ENCODE data around the gene CYP2A13.
A peak's percentile ranks its signal among the peaks of the same experiment; 100 is the strongest.
"Not testable (repeated sequence)": the region's sequence is repeated elsewhere in the genome, so short reads cannot be mapped to it uniquely, and the experiment has no call there.

Gene CYP2A13, protein sequence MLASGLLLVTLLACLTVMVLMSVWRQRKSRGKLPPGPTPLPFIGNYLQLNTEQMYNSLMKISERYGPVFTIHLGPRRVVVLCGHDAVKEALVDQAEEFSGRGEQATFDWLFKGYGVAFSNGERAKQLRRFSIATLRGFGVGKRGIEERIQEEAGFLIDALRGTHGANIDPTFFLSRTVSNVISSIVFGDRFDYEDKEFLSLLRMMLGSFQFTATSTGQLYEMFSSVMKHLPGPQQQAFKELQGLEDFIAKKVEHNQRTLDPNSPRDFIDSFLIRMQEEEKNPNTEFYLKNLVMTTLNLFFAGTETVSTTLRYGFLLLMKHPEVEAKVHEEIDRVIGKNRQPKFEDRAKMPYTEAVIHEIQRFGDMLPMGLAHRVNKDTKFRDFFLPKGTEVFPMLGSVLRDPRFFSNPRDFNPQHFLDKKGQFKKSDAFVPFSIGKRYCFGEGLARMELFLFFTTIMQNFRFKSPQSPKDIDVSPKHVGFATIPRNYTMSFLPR

DNA sequence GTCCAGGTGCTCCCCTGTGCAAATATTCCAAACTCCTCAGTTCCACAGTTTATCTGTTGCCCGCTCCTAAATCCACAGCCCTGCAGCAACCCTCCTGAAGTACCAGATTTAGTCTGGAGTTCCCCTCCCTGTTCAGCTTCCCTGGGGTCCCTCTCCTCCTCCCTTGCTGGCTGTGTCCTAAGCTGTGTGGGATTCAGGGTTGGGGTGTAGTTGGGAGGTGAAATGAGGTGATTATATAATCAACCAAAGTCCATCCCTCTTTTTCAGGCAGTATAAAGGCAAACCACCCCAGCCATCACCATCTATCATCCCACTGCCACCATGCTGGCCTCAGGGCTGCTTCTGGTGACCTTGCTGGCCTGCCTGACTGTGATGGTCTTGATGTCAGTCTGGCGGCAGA lies at the start of gene CYP2A13:
Gene CYP2A13 (plus strand): TSS at position 301 of the 400 bp plus-strand sequence. CDS start 21 bp downstream, at position 322.
- in situ Hi-C loops (cut with MboI; ENCODE audit: low pct_unique_long_range_greater_than_20kb, low sequenced_read_pairs): no loop called here
- no peak for DNase-seq

DNA sequence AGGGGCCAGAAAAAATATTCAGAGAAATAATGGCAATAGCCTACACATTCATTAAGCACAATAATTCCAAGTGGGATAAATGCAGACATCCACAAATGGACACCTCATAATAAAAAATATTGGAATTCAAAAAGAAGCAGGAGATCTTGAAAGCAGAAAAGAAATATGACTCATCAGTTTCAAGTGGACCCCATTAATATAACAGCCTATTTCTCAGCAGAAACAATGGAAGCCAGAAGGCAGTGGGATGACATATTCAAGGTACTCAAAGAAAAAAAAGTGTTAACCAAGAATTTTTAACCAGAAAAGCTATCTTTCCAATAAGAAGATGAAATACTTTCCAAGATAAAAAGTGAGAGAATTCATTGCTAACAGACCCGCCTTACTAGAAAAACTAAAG lies 48.4 kb upstream of the CYP2A13 start:
- no peak for DNase-seq
- in situ Hi-C loops (cut with MboI; ENCODE audit: low pct_unique_long_range_greater_than_20kb, low sequenced_read_pairs): no loop called here

DNA sequence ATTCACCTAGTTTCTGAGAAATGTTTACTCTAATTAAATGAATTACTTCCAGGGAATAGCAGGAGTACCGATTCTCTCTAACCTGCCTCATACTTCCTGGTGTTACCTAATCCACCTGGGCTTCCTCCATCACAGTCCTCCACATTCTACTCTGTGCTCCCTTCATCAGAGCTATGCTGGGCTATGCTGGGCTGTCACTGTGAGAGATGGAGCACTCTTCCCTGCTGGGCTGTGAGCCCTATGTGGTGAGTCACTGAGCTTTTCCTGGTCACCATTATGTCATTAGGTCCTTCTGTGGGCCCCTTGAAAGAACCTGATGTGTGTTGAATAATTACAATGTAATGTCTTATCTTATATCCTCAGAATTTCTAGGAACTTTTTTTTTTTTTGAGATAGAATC lies 43.2 kb upstream of the CYP2A13 start:
- in situ Hi-C loops (cut with MboI; ENCODE audit: low pct_unique_long_range_greater_than_20kb, low sequenced_read_pairs); DNase-seq: not testable (repeated sequence)

DNA sequence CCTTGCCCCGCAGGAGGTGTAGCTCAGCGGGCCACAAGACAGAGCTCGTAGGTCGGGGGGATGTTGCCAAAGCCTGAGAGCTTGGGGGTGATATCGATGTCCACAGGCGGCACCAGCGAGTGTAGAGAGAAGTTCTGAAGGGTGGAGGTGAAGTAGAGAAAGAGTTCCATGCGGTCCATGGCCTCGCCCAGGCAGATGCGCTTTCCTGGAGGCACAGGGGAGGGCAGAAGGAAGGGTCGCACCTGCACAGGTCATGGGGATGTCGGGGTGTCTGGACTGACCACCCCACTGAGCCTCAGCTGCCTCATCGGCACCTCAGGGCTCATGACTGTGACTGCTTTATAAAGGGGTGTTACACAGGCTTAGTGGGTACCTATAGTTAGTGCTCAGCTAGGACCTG lies 37.8 kb upstream of the CYP2A13 start:
- in situ Hi-C loops (cut with MboI; ENCODE audit: low pct_unique_long_range_greater_than_20kb, low sequenced_read_pairs): no loop called here

DNA sequence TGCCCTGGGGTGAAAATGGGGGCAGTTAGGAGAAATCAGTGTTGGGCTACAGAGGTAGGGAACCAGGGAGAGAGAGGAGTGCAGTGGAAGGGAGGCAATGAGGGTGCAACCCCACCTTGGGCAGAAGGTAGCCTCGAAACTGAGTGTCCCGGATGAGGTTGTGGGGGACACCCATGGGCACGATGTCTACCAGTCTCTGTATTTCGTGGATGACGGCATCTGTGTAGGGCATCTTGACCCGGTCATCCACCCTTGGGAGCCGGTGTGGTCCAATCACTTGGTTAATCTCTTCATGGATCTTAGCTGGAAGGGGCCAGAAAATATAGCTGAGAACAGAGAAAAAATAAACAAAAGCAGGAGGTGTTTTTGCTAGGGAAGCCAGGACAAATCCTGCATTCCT lies 36.1 kb upstream of the CYP2A13 start:
- in situ Hi-C loops (cut with MboI; ENCODE audit: low pct_unique_long_range_greater_than_20kb, low sequenced_read_pairs): not testable (repeated sequence)

More for the DNA sequence above, 37.8 kb upstream of the CYP2A13 start:
- DNase-seq: no peak

DNA sequence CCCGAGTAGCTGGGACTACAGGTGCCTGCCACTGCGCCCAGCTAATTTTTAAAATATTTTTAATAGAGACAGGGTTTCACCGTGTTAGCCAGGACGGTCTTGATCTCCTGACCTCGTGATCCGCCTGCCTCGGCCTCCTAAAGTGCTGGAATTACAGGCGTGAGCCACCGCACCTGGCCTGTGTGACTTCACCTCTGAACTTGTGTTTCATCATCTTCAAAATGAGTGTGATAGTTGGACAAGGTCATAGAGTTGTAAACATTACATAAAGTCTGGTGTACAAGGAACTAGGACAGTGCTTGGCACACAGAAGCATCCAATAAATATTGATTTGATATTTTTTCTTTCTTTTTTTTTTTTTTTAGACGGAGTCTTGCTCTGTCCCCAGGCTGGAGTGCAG lies 34.9 kb upstream of the CYP2A13 start:
- in situ Hi-C loops (cut with MboI; ENCODE audit: low pct_unique_long_range_greater_than_20kb, low sequenced_read_pairs); DNase-seq: not testable (repeated sequence)

More for the DNA sequence above, 36.1 kb upstream of the CYP2A13 start:
- not testable (repeated sequence) for DNase-seq

DNA sequence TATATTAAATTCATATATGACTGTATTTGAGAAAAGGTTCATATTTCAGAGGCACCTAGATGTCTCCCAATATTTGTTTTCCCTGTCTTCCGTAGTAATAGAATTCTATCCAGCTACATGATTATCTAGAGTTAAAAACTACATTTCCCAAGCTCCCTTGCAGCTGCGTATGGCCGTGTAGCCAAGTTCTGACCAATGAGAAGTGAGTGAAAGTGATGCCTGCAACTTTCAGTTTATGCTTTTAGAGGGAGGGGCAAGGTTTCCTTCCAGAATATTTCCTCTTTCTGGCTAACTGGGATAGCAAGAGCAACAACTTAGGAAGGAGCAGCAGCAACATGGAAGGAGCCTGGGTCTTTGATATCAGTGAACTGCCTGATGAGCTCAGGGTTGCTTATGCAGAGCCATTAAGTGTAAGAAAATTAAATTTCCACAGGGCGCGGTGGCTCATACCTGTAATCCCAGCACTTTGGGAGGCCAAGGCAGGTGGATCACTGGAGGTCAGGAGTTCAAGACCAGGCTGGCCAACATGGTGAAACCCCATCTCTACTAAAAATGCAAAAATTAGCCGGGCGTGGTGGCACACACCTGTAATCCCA lies 23.2 kb upstream of the CYP2A13 start:
- in situ Hi-C loops (cut with MboI; ENCODE audit: low pct_unique_long_range_greater_than_20kb, low sequenced_read_pairs): no loop called here

DNA sequence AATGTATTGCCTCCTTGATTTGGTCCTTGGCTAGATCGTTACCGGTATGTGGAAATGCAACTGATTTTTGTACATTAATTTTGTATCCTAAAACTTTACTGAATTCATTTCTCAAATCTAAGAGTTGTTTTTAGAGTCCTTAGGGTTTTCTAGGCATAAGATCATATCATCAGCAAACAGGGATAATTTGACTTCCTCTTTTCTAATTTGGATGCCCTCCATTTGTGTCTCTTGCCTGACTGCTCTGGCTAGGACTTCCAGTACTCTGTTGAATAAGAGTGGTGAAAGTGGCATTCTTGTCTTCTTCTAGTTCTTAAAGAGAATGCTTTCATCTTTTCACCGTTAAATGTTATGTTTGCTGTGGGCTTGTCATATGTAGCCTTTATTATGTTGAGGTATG lies 12.0 kb upstream of the CYP2A13 start:
- peak; percentile 22 for DNase-seq
- in situ Hi-C loops (cut with MboI; ENCODE audit: low pct_unique_long_range_greater_than_20kb, low sequenced_read_pairs): no loop called here

More for the DNA sequence above, 23.2 kb upstream of the CYP2A13 start:
- no peak for DNase-seq

DNA sequence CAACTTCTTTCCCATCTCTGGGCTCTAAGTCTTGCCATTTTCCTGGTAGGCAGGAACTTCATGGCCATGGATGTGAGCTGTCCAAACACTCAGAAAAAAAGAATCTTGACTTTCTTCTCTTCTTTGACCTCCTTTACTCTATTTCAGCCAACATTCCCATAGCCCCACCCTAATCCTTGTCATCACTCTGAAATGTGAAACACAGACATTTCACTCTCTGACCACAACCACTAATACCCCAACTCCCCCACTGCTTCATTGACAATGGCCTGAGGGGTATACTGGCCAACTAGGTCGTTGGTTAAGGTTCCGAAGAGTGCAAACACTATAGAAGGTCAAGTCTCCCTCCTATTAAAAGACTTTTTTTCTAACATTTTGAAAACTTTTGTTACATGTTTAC lies 4.7 kb upstream of the CYP2A13 start:
- no peak for DNase-seq
- in situ Hi-C loops (cut with MboI; ENCODE audit: low pct_unique_long_range_greater_than_20kb, low sequenced_read_pairs): no loop called here

DNA sequence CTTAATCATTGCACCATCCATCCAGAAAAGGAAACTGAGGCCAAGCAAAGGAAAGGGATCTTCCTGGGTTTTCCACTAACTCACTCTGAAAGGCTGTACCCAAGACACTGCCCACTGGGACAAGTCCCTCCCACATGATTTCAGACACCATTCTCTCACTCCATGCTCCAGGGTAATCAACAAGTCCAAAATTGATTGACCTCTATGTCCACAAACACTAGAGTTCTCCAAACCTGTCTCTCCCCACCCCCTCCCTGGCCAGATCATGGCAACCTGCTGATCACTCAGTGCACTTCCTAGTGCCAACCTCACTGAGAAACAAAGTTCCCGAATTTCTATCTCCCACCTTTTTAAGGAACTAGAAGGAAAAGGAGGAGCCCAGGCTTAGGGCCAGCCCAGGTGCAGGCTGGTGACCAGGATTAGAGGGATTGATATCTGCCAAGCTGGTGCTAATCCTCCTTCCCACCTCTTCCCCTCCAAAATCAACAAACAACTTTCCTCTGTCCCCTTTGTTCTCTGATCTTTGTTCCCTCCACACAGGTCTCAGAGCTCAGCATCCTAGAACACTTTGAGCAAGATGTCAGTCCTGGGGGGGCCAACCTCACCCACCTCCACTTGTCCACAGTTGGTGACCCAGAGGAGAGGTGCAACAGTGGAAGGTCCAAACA lies 2.4 kb upstream of the CYP2A13 start:
- no peak for DNase-seq
- in situ Hi-C loops (cut with MboI; ENCODE audit: low pct_unique_long_range_greater_than_20kb, low sequenced_read_pairs): no loop called here

DNA sequence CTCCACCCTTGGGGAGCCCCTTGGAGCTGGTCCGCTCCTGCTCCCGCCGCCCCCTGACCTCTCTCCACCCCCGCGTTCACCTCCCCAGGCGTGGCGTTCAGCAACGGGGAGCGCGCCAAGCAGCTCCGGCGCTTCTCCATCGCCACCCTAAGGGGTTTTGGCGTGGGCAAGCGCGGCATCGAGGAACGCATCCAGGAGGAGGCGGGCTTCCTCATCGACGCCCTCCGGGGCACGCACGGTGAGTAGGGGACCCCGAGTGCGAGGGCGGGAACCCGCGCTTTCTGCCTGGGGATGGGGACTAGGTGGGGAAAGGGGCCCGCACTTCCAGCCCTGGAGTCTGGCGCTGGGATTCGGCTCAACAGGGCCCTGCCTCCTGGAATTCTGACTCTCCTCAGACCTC lies 1.7 kb downstream of the CYP2A13 start:
- in situ Hi-C loops (cut with MboI; ENCODE audit: low pct_unique_long_range_greater_than_20kb, low sequenced_read_pairs): no loop called here
- no peak for DNase-seq

DNA sequence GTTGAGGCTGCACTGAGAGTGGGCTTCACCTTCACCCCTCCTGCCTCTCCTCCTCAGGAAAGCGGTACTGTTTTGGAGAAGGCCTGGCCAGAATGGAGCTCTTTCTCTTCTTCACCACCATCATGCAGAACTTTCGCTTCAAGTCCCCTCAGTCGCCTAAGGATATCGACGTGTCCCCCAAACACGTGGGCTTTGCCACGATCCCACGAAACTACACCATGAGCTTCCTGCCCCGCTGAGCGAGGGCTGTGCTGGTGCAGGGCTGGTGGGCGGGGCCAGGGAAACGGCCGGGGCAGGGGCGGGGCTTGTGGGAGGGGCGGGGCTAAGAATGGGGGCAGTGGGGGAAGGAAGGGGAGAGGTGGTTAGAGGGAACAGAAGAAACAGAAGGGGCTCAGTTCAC lies 7.5 kb downstream of the CYP2A13 start:
- no peak for DNase-seq
- in situ Hi-C loops (cut with MboI; ENCODE audit: low pct_unique_long_range_greater_than_20kb, low sequenced_read_pairs): no loop called here

DNA sequence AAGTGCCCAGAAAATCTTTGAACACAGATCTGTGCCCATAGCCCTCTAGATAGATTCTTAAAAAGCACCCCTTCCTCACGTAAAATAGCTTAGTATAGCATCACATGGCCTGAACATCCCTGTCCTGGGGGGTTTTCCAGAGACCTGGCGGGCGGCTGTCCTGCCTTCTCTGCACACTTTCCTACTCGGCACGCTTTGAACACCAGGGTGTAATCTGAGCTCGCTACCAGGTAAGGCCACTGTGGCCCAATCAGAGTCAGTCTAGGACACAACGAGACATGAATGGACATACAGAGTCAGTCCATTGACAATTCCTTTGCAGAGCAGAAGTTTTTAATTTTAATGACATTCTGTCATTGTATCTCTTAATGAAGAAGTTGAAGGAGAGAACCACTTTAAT lies 8.1 kb downstream of the CYP2A13 start:
- in situ Hi-C loops (cut with MboI; ENCODE audit: low pct_unique_long_range_greater_than_20kb, low sequenced_read_pairs): no loop called here
- no peak for DNase-seq

DNA sequence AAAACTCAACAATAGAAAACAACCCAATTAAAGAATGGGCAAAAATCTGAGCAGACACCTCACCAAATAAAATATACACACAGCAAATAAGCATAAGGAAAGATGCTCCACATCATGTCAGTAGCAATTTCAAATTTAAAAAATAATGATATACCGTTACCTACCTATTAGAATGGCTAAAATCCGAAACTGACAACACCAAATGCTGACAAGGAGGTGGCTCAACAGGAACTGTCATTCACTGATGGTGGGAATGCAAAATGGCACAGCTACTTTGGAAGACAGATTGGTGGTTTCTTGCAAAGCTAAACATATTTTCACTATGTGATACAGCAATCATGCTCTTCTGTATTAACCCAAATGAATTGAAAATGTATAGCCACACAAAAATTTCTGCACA lies 9.1 kb downstream of the CYP2A13 start:
- DNase-seq: no peak

DNA sequence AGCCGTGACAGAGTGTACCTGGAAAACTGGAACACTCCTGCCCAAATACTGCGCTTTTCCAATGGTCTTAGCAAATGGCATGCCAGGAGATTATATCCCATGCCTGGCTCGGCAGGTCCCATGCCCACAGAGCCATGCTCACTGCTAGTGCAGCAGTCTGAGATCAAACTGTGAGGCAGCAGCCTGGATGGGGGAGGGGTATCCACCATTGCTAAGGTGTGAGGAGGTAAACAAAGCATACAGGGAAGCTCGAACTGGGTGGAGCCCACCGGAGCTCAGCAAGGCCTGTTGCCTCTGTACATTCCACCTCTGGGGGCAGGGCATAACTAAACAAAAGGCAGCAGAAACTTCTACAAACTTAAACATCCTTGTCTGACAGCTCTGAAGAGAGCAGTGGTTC lies 10.5 kb downstream of the CYP2A13 start:
- in situ Hi-C loops (cut with MboI; ENCODE audit: low pct_unique_long_range_greater_than_20kb, low sequenced_read_pairs): no loop called here

More for the DNA sequence above, 9.1 kb downstream of the CYP2A13 start:
- in situ Hi-C loops (cut with MboI; ENCODE audit: low pct_unique_long_range_greater_than_20kb, low sequenced_read_pairs): no loop called here

DNA sequence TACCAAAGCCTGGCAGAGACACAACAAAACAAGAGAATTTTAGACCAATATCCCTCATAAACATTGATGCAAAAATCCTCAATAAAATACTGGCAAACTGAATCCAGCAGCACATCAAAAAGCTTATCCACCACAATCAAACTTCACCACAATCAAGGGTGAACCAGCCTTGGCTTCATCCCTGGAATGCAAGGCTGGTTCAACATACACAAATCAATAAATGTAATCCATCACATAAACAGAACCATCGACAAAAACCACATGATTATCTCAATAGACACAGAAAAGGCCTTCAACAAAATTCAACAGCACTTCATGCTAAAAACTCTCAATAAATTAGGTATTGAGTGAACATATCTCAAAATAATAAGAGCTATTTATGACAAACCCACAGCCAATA lies 14.0 kb downstream of the CYP2A13 start:
- DNase-seq; in situ Hi-C loops (cut with MboI; ENCODE audit: low pct_unique_long_range_greater_than_20kb, low sequenced_read_pairs): not testable (repeated sequence)

More for the DNA sequence above, 10.5 kb downstream of the CYP2A13 start:
- no peak for DNase-seq

DNA sequence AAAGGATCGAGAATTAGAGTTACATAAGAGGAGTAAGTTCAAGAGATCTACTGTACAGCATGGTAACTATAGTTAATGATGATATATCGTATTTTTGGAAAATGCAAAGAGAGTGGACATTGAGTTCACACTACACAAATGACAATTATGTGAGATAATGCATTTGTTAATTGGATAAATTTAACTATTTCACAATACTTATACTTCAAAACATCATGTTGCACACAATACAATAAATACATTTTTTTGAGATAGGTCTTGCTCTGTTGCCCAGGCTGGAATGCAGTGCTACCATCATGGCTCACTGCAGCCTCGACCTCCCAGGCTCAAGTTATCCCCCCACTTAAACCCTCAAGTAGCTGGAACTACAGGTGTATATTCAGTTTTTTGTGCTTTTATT lies 17.9 kb downstream of the CYP2A13 start:
- in situ Hi-C loops (cut with MboI; ENCODE audit: low pct_unique_long_range_greater_than_20kb, low sequenced_read_pairs): no loop called here
- DNase-seq: no peak

DNA sequence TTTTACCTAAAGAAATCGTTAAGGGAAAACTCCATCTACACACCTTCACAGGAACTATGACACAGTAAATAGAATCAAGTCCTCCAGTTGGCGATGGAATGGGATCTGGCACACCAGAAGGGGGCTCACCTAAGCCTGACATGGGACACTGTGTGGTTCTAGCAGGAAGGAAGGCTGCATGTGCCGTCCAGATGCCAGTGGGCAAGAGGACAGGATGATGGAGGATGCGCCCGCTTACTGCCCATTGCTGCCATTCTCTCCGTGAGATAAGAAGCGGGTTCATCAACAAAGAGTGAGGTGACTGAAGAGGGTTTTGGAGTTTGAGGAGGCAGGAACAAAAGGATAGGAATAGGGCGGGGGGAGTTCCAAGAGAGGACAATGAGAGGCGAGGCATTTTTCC lies 23.0 kb downstream of the CYP2A13 start:
- in situ Hi-C loops (cut with MboI; ENCODE audit: low pct_unique_long_range_greater_than_20kb, low sequenced_read_pairs): no loop called here
- no peak for DNase-seq

DNA sequence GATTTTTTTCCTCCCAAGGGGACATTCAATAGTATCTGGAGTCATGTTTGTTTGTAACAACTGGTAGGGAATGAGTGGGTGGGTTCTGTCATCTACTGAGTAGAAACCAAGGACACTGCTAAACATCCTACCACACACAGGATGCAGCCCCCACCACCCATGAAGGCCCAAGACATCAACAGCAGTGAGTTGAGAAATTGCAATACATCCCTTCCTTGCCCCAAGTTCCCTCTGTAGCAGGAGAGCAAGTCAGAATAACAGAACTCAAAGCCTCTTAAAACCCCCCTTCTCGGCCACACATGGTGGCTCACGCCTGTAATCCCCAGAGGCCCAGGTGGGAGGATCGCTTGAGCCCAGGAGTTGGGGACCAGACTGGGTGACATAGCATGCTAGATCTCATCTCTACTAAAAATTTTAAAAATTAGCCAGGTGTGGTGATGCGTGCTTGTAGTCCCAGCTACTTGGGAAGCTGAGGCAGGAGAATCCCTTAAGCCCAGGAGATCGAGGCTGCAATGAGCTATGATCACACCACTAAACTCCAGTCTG lies 23.6 kb downstream of the CYP2A13 start:
- no peak for DNase-seq
- in situ Hi-C loops (cut with MboI; ENCODE audit: low pct_unique_long_range_greater_than_20kb, low sequenced_read_pairs): no loop called here
